Measurements from ENCODE around the gene CST3. TPM values are rescaled to one million over a fixed set of nuclear protein-coding genes. Genes with fewer than 3 reads are reported as not detected.

Gene CST3
- total and polyA plus RNA-seq, 2 of the 8 experiments (the other 6 are each of a cell fraction or from before 2014, with no cell fraction given): 53.2 to 184 TPM

- DNase-seq (ENCODE audit: low read depth in 1 of 2, low spot score in 2 of 2) (no peak), FAIRE-seq (no peak)
- 84% methylated on average over 6 of the region's 6 CpGs; no CpG with 5 or more reads in 1 of the 2 experiments for WGBS, 2 experiments (ENCODE audit: extremely low coverage in 1 of 2, insufficient coverage in 1 of 2, insufficient read length in 1 of 2, insufficient replicate concordance in 2 of 2, low coverage in 1 of 2, low lambda C conversion rate in 2 of 2, missing lambda C conversion rate in 1 of 2)
- Histone ChIP-seq H2BK5ac (ENCODE audit: low read depth, low read length) (no peak overlapping the region), H3K9me3 (ENCODE audit: insufficient read depth in 2 of 2, low read depth in 1 of 2, low read length in 1 of 2) (no peaks in the 10 kb centered on the region), H3K4me1 (replicated peaks in 1 of 4; ENCODE audit: control insufficient read depth in 3 of 4, insufficient read depth in 4 of 4, low read length in 3 of 4) (peaks cover 0 to 4% (median 1%) of the 10 kb centered on the region in 4 experiments; a peak in 2 of 7 replicates), H3K9ac (replicated peaks in 1 of 4; ENCODE audit: extremely low read depth in 1 of 4, low read depth in 3 of 4, low read length in 3 of 4) (no peak overlapping the region), H2BK12ac (ENCODE audit: low read depth, low read length) (0 out of 2 replicates have a peak overlapping the region, but pooled peaks have one; percentile 79), H3K79me1 (ENCODE audit: low read depth, low read length) (no peaks in the 10 kb centered on the region; the same call in 1 of the 2 replicates), H4K5ac (ENCODE audit: insufficient read length, low read depth, low read length) (no peak overlapping the region), H2BK120ac (replicated peaks; ENCODE audit: low read depth, low read length) (no peak overlapping the region), H2BK20ac (ENCODE audit: low read length) (no peak overlapping the region), H3K4ac (replicated peaks; ENCODE audit: insufficient read length, low read depth, low read length) (no peak overlapping the region), H3K18ac (ENCODE audit: extremely low read depth, low read length) (no peak overlapping the region), H3K23me2 (ENCODE audit: low read depth, low read length) (no peaks in the 10 kb centered on the region), H2BK15ac (ENCODE audit: low read length) (no peak overlapping the region), H4K20me1 (replicated peaks in 1 of 2; ENCODE audit: control insufficient read depth in 1 of 2, insufficient read depth in 2 of 2, low read length in 2 of 2) (no peaks in the 10 kb centered on the region), H3K27ac (ENCODE audit: low read depth, low read length) (no peak overlapping the region), H3K79me2 (ENCODE audit: control insufficient read depth in 1 of 2, insufficient read depth in 2 of 2, low read length in 2 of 2) (no peaks in the 10 kb centered on the region), H3K56ac (replicated peaks; ENCODE audit: insufficient read length, low read depth, low read length) (no peak overlapping the region), H3K36me3 (ENCODE audit: control insufficient read depth in 2 of 4, insufficient read depth in 4 of 4, low read length in 3 of 4) (no peaks in the 10 kb centered on the region), H3K23ac (ENCODE audit: insufficient read length) (no peak overlapping the region), H3K4me3 (ENCODE audit: extremely low read depth in 1 of 4, insufficient read depth in 2 of 4, low read depth in 3 of 4, low read length in 4 of 4) (no peak overlapping the region), H2AFZ (ENCODE audit: low read length) (no peak overlapping the region), H3K4me2 (ENCODE audit: insufficient read depth in 1 of 2, low read depth in 2 of 2, low read length in 2 of 2) (no peak overlapping the region), H4K8ac (ENCODE audit: extremely low read depth, insufficient read depth, low read length) (no peak overlapping the region), H3K27me3 (replicated peaks in 1 of 4; ENCODE audit: control insufficient read depth in 3 of 4, extremely low read depth in 1 of 4, insufficient read depth in 3 of 4, low read length in 3 of 4) (no peaks in the 10 kb centered on the region), H4K91ac (replicated peaks; ENCODE audit: insufficient read length, low read length) (no peak overlapping the region), H2AK5ac (ENCODE audit: low read depth, low read length) (no peak overlapping the region), H3K14ac (ENCODE audit: insufficient read length) (no peak overlapping the region)
- POLR2A ChIA-PET (ENCODE audit: partially characterized antibody): interaction anchor here (1.2 kb wide), 1 partner anchor 9 kb away, joined by 4 read pairs; the partner anchor contains the start of gene CST3
- TF ChIP-seq RAD21 (IDR thresholded peaks at IDR 0.05 in 1 of 2, conservative IDR thresholded peaks at IDR 0.05 in 1 of 2; ENCODE audit: low read depth in 2 of 2, low read length in 2 of 2) (no peak), HDAC6 (IDR thresholded peaks at IDR 0.05; ENCODE audit: low read depth, low read length) (no peak), NANOG (IDR thresholded peaks at IDR 0.05; ENCODE audit: insufficient read depth, low read depth, low read length, poor library complexity, severe bottlenecking) (no peak), PHF8 (conservative IDR thresholded peaks at IDR 0.05; ENCODE audit: low read depth, low read length) (no peak), KDM5A (IDR thresholded peaks at IDR 0.05; ENCODE audit: low read length) (no peak), SP2 (IDR thresholded peaks at IDR 0.05; ENCODE audit: low read length) (no peak), CBX5 (IDR thresholded peaks at IDR 0.05; ENCODE audit: low read depth, low read length) (no peak), USF2 (IDR thresholded peaks at IDR 0.05; ENCODE audit: low read length) (no peak), RBBP5 (IDR thresholded peaks at IDR 0.05; ENCODE audit: borderline replicate concordance, low read depth, low read length) (no peak)
- CTCF ChIA-PET (ENCODE audit: partially characterized antibody): interaction anchor here (0.9 to 1.1 kb wide), 2 partner anchors 8 to 190 kb away, joined by 3 to 4 read pairs; no protein-coding TSS in a partner anchor
These were observed 9.2 kb downstream of the CST3 start for GRCh38 chr20:23628402-23629016.

All from H1 (cell line).